Activated naive CD4-positive, alpha-beta T cell treated with anti-CD3 and anti-CD28 coated beads, Interleukin-2, amount 50 U/mL, for 72 hours (primary cell): ENCODE results near the gene LUC7L2. TPM values are rescaled to one million over a fixed set of nuclear protein-coding genes. Genes with fewer than 3 reads are reported as not detected.
"Not testable (repeated sequence)": the region's sequence is repeated elsewhere in the genome, so short reads cannot be mapped to it uniquely, and the experiment has no call there.

Experiments used
- ATAC-seq, 2 donors: fragments of 150-1000 bp; cut with Tn5 transposase; 2 replicates each; pipeline ENCODE4 v1.10.0; 2021; ENCODE audit warnings: mild to moderate bottlenecking in 2 of 2, moderate library complexity in 2 of 2
- DNase-seq, 2 donors: peaks; one replicate each; pipeline ENCODE4 v3.0.0; 2021 to 2022; ENCODE audit warnings: low spot score in 2 of 2
- H3K27ac Mint-ChIP-seq, 2 donors: one replicate each; pipeline ENCODE4 v1.8.0; 2022; ENCODE audit warnings: mild to moderate bottlenecking in 2 of 2, mixed read lengths in 2 of 2
- H3K36me3 Mint-ChIP-seq, 2 donors: one replicate each; pipeline ENCODE4 v1.8.0; 2022; ENCODE audit warnings: mixed read lengths in 2 of 2
- H3K9me3 Mint-ChIP-seq, 2 donors: one replicate each; pipeline ENCODE4 v1.8.0; 2022; ENCODE audit warnings: mixed read lengths in 2 of 2
- total RNA-seq, 2 donors: library from RNA; stranded (reverse); gene quantifications; one replicate each; pipeline ENCODE4 v1.2.3, GENCODE V29; 2022

LUC7L2 gene
- total RNA-seq, 2 donors from 2014 or later: 136 to 143 TPM

DNA sequence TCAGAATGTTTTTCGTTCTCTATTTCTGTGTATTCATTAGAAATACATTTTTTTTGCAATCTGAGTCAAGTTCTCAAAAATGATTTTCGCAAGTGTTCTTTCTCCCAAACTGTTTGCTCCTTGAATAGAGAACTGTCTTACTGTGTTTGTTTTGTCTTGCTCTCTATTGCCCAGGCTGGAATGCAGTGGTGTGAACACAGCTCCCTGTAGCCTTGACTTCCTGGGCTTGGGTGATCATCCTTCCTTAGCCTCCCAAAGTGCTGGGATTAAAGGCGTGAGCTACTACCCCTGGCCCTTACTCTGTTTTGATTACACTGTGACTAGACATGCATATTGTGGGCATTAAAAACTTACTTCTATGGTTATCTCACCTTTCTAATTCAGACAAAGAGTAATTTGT lies 56.7 kb downstream of the LUC7L2 start:
- no peak for ATAC-seq
- peak overlapping the region; percentile 18 to 84 for H3K27ac Mint-ChIP-seq
- no peak for DNase-seq
- H3K36me3 Mint-ChIP-seq: peaks cover 17 to 35% of the 10 kb centered on the region in 2 donors
- no peaks in the 10 kb centered on the region for H3K9me3 Mint-ChIP-seq

DNA sequence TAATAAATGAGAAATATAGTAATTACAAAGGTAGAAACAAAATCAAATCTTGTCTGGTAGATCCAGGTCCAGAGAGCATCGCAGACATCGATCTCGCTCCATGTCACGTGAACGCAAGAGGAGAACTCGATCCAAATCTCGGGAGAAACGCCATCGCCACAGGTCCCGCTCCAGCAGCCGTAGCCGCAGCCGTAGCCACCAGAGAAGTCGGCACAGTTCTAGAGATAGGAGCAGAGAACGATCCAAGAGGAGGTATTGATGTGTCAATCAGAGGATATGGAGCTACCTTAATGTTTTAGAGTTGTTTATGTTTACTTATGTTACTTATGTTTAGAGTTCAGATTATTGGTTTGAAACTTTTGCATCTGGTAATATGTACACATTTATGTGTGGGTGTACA lies 57.8 kb downstream of the LUC7L2 start:
- peaks cover 22 to 35% of the 10 kb centered on the region in 2 donors for H3K36me3 Mint-ChIP-seq
- ATAC-seq: no peak
- peak overlapping the region in 1 of 2 donors; percentile 44 for H3K27ac Mint-ChIP-seq
- no peaks in the 10 kb centered on the region for H3K9me3 Mint-ChIP-seq
- no peak for DNase-seq

- Mint-ChIP-seq H3K9me3 (no peaks in the 10 kb centered on the region), H3K27ac (no peak overlapping the region), H3K36me3 (peaks cover 16 to 18% of the 10 kb centered on the region in 2 donors)
- DNase-seq (no peak), ATAC-seq (no peak)
These were observed 61.4 kb downstream of the LUC7L2 start for GRCh38 chr7:139421123-139421522.

- ATAC-seq (no peak), DNase-seq (no peak)
- Mint-ChIP-seq H3K27ac (no peak overlapping the region), H3K9me3 (no peaks in the 10 kb centered on the region), H3K36me3 (peaks cover 9 to 10% of the 10 kb centered on the region in 2 donors)
These were observed 62.4 kb downstream of the LUC7L2 start for GRCh38 chr7:139422126-139422525.

DNA sequence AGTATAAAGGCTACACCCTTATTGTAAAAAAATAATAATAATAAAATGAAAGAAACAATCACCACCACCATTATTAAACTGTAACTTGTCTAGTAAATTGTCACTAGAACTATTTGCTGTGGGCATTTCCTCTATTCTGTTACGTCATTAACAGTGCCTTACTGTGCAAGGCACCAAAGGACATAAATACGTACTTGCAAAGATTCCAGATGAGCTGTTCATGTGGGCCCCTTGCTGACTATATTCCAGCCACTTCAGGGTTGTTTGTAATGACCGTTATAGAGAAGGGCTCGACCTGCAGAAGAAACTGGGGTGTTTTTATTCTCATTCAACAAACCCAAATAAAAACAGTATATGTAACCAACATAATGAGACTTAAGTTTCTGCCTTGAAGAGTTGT lies 63.4 kb downstream of the LUC7L2 start:
- ATAC-seq (no peak), DNase-seq (no peak)
- peaks cover 5 to 9% of the 10 kb centered on the region in 2 donors for H3K36me3 Mint-ChIP-seq
- no peak overlapping the region for H3K27ac Mint-ChIP-seq
- H3K9me3 Mint-ChIP-seq: no peaks in the 10 kb centered on the region

DNA sequence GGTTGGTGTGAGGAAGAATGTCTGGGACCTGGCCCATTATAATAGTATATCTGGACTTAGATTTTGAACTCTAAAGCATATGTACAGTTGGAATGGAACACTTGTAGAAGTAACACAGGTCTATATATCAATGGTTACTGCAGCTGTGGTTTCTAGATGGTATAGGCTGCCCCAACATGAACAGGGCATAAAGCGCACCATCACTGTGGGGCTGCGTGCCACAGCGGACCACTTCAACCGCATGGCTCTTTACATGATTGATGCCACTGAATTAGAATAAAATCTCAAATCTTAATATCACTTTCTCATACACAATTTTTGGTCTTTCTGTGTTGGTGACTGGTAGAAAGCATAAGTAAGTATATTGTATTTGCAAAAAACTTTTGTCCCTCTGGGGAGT lies 64.3 kb downstream of the LUC7L2 start:
- no peak for ATAC-seq
- DNase-seq: no peak
- no peaks in the 10 kb centered on the region for H3K9me3 Mint-ChIP-seq
- peaks cover 5 to 9% of the 10 kb centered on the region in 2 donors for H3K36me3 Mint-ChIP-seq
- H3K27ac Mint-ChIP-seq: peak overlapping the region in 1 of 2 donors; percentile 52

GRCh38 chr7:139425701-139426100 lies 66.0 kb downstream of the LUC7L2 start:
- not testable (repeated sequence) for H3K27ac Mint-ChIP-seq, ATAC-seq, DNase-seq, H3K36me3 Mint-ChIP-seq, H3K9me3 Mint-ChIP-seq

DNA sequence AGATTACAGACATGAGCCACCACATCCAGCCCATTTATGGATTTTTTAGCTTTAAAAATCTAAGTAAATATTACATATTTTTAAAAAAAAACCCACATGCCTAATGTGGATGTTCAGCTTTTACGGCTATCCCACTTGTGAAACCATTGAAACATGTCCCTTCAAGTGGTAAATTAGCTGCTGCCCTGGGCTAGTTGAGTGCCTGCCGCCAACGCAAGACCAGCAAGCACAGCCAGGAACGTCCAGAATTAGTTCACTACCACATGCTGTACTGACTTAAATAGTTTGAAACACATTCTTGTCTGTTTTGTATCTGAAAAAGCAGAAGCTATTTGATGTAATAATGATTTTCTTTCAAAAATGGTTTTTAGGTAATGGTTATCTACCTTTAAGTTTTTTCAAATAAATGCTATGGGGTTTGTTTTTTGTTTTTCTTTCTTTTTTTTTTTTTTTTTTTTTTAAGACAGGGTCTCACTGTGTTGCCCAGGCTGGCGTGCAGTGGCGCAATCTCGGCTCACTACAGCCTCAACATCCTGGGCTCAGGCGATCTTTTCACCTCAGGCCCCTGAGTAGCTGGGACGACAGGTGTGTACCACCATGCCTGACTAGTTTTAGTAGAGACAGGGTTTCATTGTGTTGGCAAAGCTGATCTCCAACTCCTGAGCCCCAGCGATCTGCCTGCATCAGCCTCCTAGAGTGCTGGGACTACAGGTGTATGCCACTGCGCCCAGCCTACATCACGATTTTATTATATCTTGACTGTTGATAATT lies 66.7 kb downstream of the LUC7L2 start:
- ATAC-seq (no peak), DNase-seq (no peak)
- Mint-ChIP-seq H3K36me3 (peaks cover 0 to 5% of the 10 kb centered on the region in 2 donors), H3K9me3 (no peaks in the 10 kb centered on the region), H3K27ac (no peak overlapping the region)

DNA sequence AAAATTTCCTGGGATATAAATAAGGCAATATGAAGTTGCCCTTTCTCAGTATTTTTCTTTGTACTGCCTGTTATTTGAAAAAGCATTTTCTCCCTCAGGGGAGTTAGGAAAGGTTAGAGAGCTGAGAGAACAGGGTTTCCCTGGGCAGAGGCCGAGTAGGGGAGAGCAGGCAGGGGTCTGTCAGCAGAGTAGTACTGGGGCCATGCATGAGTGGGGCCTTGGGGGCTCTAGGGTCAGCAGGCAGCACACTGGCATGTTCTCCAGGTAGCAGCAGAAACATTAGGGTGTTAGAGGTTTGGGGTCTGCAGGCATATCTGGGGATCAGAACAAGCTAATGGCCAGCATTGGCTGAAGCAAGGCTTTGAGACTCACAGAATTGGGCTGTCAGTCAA lies 67.3 kb downstream of the LUC7L2 start:
- ATAC-seq (peak in 1 of 2 donors; percentile 17), DNase-seq (no peak)
- H3K9me3 Mint-ChIP-seq: no peaks in the 10 kb centered on the region
- H3K36me3 Mint-ChIP-seq: peaks cover 0 to 2% of the 10 kb centered on the region in 2 donors
- no peak overlapping the region for H3K27ac Mint-ChIP-seq

GRCh38 chr7:139427788-139428187 lies 68.1 kb downstream of the LUC7L2 start:
- Mint-ChIP-seq H3K27ac (no peak overlapping the region), H3K9me3 (no peaks in the 10 kb centered on the region), H3K36me3 (no peaks in the 10 kb centered on the region)
- ATAC-seq (peak in 1 of 2 donors; percentile 26), DNase-seq (no peak)

DNA sequence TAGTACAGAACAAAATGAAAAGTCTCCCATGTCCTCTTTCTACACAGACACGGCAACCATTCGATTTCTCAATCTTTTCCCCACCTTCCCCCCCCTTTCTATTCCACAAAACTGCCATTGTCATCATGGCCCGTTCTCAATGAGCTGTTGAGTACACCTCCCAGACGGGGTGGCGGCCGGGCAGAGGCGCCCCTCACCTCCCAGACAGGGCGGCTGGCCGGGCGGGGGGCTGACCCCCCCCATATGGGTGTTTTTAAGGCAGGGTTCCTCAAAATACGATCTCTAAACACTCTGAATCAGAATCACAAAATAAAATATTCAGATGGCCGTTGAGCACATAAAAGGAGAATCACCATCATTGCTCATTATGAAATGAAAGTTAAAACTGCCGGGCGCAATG lies 70.0 kb downstream of the LUC7L2 start:
- H3K27ac Mint-ChIP-seq, ATAC-seq, H3K36me3 Mint-ChIP-seq, DNase-seq, H3K9me3 Mint-ChIP-seq: not testable (repeated sequence)

- peak overlapping the region in 1 of 2 donors; percentile 13 for H3K27ac Mint-ChIP-seq
- no peaks in the 10 kb centered on the region for H3K36me3 Mint-ChIP-seq
- DNase-seq (no peak), ATAC-seq (no peak)
- no peaks in the 10 kb centered on the region for H3K9me3 Mint-ChIP-seq
These were observed 70.7 kb downstream of the LUC7L2 start for GRCh38 chr7:139430443-139430842.

DNA sequence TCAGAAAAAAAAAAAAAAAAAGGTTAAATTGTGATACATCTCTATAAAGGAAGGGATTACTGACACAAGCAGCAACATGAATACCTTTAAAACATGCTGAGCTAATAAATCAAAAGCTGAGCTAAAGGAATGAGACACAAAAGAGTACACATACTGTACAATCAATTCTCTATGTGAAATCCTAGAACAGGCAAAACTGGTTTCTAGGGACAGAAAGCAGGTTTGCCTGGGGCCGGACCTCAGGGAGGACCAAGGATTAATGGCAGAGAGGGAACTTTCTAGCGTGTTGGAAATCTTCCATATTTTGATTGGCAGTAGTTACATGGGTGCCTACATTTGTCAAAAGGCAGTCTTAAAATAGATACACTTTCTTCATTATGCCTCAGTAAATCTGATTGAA lies 71.3 kb downstream of the LUC7L2 start:
- ATAC-seq: no peak
- H3K9me3 Mint-ChIP-seq: no peaks in the 10 kb centered on the region

GRCh38 chr7:139431459-139431858 lies 71.8 kb downstream of the LUC7L2 start:
- ATAC-seq (no peak), DNase-seq (no peak)
- no peak overlapping the region for H3K27ac Mint-ChIP-seq
- no peaks in the 10 kb centered on the region for H3K9me3 Mint-ChIP-seq
- H3K36me3 Mint-ChIP-seq: no peaks in the 10 kb centered on the region

More for the DNA sequence above, 71.3 kb downstream of the LUC7L2 start:
- Mint-ChIP-seq H3K36me3 (no peaks in the 10 kb centered on the region), H3K27ac (no peak overlapping the region)
- DNase-seq: no peak

DNA sequence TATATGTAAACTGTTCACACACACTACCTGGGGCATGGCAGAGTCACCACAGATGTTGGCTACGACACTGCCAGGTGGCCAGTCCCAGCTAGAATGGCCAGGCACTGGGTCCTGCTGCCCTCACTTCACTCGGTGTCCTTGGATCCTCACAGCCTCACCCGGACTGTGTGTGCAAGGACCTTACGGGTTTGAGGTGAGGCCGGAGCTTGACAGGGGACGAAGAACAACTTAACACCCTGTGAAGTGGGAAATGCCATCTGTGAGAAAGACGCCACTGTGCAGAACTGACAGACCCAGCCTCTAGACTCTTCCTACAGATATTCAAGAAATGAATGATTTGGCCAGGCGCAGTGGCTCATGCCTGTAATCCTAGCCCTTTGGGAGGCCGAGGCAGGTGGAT lies 77.1 kb downstream of the LUC7L2 start:
- no peak for ATAC-seq
- H3K9me3 Mint-ChIP-seq: no peaks in the 10 kb centered on the region

GRCh38 chr7:139439375-139439774 lies 79.7 kb downstream of the LUC7L2 start:
- no peak for ATAC-seq
- H3K27ac Mint-ChIP-seq: no peak overlapping the region
- H3K9me3 Mint-ChIP-seq: no peaks in the 10 kb centered on the region
- H3K36me3 Mint-ChIP-seq: no peaks in the 10 kb centered on the region
- DNase-seq: no peak

More for the DNA sequence above, 77.1 kb downstream of the LUC7L2 start:
- Mint-ChIP-seq H3K27ac (no peak overlapping the region), H3K36me3 (no peaks in the 10 kb centered on the region)
- DNase-seq: no peak

GRCh38 chr7:139441961-139442360 lies 82.3 kb downstream of the LUC7L2 start:
- Mint-ChIP-seq H3K9me3 (no peaks in the 10 kb centered on the region), H3K36me3 (no peaks in the 10 kb centered on the region), H3K27ac (peak overlapping the region in 1 of 2 donors; percentile 11)
- no peak for DNase-seq
- peak in 1 of 2 donors; percentile 20 for ATAC-seq
